HG02885 (cell line): ENCODE measurements around the gene CD151.

Experiments used
- ATAC-seq: cut with Tn5 transposase; IDR thresholded peaks from one replicate; pipeline ENCODE4 v1.9.1; 2021; ENCODE audit warnings: mild to moderate bottlenecking; ENCODE audit not compliant: unreplicated experiment, poor library complexity

The CD151 gene

DNA sequence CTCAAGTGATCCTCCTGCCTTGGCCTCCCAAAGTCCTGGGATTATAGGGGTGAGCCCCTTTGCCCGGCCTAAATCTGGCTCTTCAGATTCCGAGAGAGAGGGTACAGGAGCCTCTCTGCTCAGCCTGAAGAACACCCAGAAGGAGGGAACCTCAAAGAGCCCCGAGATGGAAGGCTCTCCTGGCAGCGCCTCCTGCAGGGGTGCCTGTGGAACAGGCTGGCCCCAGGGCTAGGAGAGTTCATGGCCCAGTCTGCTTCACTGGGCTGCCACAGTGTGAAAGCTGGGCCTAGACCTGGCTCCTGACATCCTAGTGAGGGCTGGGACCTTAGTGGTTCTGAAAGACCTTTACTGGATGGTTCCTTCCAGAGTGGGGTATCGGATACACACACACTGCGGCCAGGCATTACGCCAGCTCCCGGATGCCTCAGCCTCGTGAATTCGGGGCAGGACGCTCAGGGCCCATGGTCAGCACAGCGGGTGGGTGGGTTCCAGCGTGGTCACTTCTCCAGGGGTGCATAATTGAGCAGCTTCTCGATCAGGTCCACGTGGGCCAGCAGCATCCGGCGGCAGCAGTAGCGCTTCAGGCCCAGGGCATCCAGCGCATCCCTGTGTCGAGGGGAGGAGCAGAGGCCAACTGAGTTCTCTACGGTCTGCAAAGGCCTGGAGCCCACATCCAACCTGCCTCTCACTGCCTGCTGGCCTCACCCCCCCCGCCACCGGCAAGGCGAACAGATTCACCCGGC lies 7.3 kb downstream of the CD151 start:
- no peak for ATAC-seq

DNA sequence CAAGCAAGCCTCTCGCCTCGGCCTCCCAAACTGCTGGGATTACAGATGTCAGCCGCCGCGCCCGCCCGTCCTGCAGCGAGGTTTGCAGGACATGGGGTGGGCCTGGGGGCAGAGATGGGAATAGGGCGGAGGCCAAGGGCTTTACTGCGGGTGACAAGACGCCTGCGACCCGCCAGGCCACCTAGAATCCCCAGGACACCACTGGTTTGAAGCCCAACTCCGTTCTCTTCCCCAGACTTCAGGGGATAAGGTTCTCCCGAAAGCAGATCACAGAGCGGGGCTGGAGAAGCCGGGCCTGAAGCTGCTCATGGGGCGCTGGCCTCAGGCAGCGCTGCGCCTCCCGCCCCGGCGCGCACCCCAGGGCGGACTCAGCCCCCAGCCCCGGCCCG lies 9.2 kb downstream of the CD151 start:
- ATAC-seq, result no peak

DNA sequence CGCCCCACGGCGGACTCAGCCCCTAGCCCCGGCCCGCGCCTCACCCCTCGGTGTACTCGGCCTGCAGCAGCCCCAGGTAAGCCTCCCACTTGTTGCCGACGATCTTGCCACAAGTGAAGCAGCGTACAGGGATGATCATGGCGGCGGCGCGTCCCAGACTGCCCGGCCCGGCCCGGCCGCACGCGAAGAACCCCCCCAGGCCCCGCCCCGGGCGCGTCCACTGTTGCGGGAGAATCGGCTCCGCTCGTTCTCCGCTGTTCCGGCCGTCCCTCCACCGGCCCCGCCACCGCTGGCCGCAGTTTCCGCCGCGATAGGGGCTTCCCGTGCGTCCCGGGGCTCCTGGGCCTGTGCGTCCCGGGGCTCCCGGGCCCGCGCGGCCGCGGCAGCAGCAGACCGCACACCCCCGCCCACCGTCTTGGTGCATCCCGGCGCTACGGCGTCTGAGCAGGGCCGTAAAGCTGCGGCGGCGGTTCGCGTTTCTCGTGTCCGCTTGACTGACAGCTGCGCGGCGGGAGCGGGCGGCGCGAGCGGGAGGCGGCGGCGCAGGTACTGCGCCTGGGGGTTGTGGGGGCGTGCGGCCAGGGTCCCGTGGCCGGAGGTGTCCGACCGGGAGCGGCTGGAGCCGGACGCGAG lies 9.7 kb downstream of the CD151 start, which contains the start of the genes POLR2L and TSPAN4:
POLR2L (minus strand) TSS at position 160 of the 633 bp plus-strand sequence; CDS start at position 139, 21 bp downstream.
TSPAN4 (plus strand) TSS at position 483 of the 633 bp plus-strand sequence. CDS start 7,453 bp downstream, outside the sequence.
- ATAC-seq, result peak; percentile 74

DNA sequence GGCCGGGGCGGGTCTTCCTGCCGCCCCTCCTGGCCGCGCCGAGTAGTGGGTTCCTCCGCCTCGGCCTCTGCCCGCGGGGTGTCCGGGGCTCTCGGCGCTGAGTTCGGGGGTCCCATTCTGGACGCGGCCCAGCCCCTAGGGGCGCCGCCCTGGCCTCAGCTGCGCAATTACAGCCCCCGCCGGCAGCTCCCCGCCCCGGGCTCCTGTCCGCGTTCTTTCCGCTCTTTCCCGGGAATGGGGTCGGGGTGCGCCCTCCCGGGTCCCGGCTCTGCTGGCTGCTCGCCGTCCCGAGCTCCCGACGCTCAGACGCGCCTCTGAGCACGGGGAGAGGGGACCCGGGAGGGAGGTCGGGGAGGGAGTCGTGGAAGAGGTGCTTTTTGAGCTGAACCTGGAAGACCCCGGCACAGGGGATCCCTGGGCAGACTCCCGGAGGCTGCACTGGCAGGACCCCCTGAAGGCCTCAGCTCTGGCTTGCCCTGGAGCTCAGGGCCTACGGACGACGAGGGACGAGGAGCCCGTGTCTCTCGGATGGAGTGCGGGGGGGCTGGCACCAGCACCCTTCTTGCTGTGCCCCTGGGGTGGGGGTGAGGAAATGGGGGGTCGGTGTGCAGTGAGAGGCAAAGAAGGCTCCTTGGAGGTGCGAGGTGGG lies 10.5 kb downstream of the CD151 start:
- peak; percentile 10 for ATAC-seq

DNA sequence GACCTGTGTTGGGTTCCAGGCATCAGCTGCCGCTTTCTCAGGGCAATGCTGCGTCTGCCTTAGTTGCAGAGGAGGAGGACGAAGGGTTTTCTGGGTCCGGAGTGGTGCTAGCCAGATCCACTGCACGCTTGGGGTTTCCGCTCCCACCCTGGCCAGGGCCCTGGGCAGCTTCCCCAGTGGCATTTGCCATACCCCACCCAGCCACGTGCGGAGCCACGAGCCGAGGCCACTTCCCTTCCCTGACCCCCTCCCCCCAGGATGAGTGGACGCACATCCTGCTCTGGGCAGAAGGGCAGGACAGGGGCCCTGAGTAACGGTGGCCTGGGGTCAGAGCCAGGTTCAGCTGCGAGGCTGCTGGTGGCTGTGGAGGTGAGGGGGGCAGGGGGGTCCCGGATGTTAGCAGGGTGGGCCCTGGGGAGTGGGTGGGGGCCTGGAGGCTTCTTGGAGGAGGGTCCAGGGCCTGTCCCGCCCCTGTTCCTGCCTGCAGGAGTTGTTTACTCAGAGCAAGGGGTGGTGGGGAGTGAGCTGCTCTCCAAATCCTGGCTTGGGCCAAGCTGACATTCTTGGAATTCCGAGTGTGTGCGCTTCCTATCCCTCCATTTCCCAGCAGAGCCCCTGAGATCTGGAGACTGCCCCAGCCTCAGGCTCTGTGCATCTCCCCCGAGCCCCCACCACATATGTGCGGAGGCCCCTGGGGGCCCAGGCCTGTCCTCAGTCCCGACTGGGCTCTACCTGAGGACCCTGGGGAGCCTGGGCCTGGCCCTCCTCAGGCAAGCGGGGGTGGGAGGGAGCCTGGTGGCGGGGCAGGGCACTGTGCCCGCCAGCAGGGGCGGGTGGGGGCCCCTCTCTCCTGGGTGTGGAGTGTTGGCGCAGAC lies 11.3 kb downstream of the CD151 start:
- no peak for ATAC-seq

DNA sequence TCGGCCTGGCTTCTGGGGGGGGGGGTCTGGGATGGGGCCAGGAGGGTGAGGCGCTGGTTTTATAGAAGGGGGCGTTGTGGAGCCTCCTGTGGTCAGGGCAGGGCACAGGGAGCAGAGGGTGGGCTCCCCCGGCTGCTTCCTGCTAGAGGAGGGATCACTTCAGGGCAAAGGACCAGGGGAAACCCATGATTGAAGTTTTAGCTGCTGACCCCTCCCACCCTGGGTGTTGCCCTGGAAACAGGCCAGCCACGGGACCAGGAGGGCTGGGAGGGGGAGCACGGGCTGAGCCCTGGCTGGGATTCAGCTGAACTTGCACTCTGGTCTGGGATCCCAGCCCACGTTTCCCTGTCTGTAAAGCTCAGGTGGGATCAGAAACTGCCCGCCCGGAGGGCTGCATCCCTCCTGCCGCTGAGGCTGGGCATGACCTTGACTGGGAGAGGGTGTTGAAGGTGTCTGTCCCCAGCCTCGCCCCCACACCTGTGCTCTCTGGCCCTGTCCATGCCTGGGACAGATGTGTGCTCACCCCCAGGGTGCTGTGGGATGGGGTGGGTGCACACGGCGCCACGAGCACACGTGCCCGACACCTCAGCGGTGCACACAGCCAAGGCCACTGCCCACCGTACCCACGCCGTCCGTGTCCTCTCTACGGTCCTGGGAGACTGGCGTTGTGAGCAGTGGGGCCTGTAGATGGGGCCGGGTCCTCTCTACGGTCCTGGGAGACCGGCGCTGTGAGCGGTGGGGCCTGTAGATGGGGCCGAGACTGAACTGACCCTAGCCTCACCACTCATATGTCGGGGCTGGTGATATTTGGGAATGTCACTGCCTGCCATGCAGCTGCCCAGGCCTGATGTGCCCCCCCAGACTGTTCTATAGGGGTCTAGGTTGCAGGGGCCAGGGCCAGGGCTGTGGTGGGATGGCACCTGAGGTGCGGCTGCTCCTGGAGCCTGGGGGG lies 12.2 kb downstream of the CD151 start:
- no peak for ATAC-seq

DNA sequence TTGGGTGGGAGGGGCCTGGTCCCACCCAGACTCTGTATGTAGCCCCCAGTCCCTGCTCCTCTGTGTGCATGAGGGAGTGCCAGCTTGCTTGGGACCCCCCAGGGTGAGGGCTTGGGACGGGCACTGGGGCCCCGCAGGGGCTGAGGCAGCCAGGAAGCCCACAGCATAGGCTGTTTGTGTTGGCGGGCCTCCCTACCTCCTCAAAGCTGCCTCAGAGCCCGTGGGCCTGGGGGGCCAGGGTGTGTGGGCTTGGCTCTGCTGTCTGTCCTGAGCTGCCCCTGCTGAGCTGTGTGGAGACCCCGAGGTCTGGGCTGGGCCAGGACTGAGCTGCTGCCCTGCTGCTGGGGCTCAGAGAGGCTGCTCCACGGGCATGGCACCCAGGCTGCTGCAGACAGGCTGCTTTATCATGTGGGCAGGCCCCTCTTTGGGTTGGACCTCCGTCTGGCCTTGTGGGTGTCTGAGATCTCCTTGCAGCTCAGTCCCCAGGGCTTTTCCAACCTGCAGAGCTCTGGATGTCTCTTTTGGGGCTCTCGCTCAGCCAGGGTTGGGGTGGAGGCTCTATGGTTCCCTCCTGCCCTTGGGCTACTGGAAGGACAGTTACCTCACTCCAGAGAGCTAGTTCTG lies 13.2 kb downstream of the CD151 start:
- no peak for ATAC-seq

DNA sequence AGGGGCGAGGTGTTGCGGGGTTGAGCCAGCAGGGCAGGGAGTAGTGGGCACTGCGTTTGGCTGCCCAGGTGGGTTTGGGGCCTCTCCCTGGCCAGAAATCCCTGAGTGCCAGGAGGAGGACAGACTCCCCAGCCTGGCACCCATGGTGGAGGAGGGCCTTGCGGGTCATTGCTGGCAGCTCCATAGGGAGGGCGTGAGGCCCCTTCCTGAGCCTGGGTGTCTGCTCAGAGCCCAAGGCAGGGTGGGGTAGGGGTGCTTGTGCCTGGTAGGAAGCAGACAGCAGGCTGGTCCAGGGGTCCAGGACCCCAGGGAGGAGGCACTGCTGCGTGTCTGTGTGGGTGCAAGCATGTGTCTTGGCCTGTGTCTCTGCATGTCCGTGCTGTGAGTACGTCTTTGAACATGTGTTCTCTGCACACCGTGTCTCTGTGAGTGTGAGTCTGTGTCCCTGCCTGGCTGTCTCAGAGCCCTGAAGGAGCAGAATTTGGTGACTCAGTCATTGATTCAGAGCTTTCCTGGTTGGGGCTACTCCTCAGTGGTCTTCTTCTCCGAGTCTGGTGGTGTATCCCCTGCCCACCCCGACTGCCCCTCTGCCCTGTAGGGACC lies 13.8 kb downstream of the CD151 start:
- no peak for ATAC-seq

DNA sequence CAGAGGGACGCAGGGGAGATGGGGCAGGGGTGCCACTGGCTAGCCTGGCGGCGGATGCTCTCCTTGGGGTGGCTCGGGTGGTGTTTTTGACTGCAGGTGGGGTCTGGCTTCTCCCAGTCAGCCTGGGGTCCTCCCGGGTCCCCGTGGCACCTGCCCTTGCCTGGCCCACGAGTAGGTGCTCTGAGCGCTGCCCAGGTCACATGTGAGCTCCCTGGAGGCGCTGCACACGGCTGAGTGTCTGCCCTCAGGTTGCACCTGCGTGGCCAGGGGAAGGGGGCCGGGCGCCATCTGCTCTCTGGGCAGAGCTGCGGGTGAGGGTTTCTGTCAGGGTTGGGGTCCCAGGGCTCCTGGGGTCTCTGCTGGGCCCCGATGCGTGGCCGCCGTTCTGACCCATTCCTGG lies 15.1 kb downstream of the CD151 start:
- no peak for ATAC-seq

DNA sequence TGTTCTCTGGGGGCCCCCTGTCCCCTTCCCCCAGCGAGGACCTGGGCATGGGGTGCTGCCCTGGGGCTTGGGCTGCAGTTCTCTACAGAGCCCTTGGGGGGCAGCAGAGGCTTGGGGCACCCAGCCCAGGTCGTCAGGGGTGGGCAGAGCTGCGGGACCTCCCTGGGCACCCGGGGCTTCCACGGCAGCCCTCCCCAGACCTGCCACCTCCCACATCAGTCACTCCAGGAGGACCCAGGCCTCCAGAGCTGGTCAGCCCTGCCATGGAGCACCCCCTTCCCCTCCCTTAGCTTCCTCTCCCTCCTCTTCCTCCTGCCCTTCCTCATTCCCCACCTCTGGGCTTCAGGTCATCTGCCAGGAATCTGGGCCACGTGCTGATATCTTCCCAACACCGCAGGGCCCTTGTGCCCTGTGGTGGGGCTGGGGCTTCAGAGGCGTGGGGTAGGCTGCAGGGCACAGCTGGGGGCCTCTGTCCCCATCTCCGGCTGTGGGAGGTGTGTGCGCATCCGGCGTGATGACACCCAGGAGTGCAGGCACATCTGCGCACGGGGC lies 15.7 kb downstream of the CD151 start:
- no peak for ATAC-seq

DNA sequence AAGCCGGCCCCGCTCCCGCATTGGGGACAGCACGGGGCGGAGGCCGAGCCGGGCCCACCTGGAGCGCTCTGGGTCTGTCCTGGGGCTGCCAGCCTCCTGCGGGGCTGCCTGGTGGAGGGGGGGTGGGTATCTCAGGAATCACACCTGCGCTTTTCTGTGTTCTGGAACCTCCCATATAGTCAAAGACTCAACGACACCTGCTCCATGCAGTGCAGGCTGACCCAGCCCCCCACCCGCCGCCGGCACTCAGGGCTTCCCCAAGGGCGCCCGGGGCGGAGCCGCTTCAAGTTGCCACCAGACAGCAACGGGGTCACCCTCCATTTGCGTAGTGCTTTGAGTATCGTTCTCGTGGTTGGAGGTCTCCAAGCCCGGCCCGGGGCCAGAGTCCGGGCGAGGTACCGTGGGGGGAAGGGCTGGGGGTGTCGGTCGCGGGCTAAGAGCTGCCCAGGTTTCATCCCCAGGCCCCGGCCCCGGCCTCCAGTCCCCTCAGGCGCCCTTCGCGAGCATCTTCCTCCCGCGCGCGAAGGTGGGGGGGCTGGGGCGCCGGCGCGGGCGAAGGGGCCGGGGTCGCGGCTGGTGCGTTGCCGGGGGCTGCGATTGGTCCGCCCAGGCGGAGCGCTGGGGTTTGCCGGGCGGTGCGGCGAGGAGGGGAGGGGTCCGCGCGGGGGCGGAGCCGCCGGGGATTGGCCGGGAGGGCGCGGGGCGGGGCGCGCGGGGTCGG lies 16.5 kb downstream of the CD151 start:
- ATAC-seq, result no peak

DNA sequence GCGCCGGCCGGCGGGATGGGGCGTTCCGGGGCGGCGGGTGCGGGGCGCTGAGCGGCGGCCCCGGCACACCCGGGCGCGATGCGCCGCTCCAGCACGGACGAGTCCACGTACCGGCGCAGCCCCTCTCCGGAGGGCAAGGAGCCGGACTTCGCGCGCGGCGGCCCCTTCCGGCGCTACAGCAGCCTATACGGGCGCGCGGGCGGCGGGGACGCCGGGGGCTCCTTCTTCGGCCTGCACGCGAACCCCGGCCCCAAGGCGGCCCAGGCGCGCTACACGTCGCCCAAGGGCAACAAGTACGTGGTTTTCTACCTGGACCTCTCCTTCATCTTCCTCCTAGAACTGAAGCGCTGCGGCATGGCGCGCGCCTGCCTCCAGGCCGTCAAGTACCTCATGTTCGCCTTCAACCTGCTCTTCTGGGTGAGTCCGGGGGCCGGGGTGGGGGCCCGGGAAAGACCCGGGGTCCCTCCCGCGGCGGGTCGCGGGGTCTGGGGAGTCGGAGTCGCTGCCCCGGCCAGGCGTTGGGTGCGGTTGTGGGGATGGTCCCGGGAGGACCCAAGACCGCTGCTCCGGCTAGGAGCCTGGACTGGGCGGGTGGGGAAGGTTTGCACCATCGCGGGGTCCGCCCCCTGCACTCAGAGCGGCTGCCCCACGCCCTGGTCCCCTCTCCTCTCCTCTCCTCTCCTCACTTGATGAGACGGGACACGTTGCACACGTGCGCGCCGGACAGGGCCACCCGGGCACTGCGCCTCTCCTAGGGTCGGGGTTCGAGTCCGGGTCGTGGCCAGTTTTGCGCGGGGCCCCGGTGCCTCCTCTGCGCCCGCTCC lies 17.4 kb downstream of the CD151 start:
- no peak for ATAC-seq

DNA sequence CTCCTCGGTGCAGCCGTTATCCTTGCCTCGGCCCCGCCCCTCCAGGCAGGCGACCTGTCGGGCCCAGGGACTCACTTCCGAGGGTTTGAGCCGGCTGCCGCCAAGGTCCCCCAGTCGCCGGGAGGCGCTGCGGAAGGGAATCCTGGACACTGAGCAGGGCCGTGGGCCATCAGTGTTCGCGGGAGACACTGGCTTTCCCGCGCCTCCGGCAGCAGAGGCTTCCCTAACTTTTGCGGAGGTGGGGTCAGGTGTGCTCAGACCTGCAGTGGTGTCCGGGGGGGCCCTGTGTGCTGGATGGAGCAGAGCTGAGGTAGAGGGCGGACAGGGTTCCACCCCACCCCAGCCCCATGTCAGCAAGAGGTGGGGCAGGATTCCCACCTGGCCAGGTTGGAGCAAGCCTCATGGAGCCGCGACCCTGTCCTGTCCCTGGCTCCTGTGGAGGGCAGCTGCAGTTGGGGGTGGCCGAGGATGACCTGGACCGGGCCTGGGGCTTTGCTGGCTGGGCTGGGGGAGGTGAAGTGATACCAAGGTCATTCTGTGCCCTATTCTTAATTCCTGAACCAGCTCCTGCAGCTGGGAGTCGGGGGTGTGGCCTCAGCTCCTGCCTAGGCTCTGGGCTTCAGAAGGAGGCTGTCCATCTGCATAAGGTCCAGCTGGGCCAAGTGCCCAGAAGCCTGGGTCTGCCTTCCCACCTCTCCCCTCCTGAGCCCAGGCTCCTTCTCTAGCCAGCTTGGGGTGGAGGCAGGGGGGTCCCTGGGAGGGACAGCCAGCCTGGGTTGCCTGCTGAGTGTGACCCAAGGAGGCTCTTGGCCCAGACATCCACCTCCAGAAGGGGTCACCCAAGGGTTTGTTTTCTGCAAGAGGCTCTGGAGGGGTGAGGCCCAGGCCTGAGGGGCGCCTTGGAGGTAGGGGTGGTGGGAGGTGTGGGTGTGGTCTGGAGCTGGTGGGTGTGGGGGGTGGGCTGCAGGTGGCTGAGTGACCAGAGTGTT lies 18.3 kb downstream of the CD151 start:
- ATAC-seq, result no peak

DNA sequence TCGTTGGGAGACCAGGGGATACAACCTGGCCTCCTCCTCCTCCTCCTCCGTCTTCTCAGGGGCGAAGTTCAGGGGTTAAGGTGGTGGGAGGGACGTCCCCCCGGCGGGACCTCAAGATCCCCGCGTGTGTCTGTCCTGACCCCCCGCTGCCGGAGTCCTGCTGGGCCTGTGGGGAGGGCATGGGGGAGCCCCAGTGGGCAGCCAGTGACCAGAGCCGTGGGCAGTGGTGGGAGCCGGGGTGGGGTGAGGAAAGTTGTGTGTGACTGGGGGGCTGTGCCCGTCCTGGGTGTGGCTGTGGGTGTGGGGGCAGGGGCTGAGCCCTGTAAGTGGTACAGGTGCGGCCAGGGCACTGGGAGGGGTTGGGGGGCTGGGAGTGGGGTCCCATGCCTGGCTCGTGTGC lies 20.0 kb downstream of the CD151 start:
- no peak for ATAC-seq

DNA sequence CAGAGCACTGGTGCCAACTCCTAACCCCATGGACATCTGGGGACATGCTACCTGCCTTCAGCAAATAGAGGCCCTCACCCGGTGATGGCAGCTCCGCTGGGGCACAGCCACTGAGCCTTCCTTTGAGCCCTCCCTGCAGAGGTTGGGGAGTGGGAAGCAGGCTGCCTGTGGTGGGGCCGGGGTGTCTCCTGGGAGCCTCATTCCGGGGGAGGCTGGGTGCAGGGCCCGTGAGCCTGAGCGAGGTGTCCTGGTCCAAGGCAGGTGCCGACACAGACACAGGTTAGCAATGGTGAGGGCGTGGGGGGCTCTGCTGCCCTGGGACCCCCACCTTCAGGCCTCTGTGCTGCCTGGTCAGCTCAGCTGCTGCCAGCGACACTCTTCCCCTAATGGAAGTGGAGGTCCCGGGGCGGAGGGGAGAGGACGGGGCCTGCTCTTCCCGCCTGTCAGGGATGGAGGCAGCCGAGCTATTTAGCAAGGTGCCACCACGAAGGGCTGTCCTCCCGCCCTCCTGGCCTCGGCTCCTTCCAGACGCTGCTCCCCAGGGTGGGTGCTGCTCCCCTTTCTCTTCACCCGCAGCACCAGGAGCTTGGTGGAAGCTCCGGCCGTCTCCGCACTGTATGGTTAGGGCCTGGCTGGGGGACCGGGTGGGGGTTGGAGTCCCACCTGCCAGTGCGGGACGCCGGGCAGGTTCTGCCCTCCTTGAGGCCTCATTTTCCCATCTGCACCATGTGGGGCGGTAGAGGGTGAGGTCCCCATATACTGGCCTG lies 21.1 kb downstream of the CD151 start:
- ATAC-seq, result no peak
